Daoy (cell line): Measurements from ENCODE around the gene CDH16. TPM values are rescaled to one million over a fixed set of nuclear protein-coding genes. Genes with fewer than 3 reads are reported as not detected.

ENCODE experiments used
- DNase-seq: peaks from one replicate; pipeline ENCODE4 v3.0.0-alpha.2; 2015; ENCODE audit warnings: low read depth
- total RNA-seq: library from RNA; depleted of rRNA; stranded (reverse); fragments of >200 nt; shearing (Covaris generic); gene quantifications from 2 replicates; pipeline ENCODE4 v1.2.3, GENCODE V29; 2014

The CDH16 gene
- total RNA-seq, 1 experiment from 2014 or later = not detected

GRCh38 chr16:66911801-66912200, 6.9 kb downstream of the CDH16 start:
- DNase-seq = no peak

DNA sequence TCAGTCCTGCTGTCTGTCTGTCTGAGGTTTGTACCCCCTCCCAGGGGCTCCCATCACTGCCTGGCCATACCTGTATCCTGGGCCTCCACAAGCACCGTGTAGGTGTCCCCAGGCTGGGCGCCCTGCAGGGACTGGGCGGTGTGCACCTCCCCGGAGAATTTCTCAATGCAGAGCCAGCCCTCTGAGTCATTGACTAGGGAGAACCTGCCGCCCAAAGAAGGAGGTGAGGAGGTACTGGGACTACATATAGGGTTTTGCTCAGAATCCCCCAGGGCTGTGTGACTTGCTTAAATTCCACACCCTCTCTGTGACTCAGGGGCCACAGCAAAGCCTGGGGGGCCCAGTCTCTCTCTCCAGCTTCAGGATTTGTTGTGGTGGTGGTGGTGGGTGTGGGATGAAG, 7.6 kb downstream of the CDH16 start:
- no peak for DNase-seq

DNA sequence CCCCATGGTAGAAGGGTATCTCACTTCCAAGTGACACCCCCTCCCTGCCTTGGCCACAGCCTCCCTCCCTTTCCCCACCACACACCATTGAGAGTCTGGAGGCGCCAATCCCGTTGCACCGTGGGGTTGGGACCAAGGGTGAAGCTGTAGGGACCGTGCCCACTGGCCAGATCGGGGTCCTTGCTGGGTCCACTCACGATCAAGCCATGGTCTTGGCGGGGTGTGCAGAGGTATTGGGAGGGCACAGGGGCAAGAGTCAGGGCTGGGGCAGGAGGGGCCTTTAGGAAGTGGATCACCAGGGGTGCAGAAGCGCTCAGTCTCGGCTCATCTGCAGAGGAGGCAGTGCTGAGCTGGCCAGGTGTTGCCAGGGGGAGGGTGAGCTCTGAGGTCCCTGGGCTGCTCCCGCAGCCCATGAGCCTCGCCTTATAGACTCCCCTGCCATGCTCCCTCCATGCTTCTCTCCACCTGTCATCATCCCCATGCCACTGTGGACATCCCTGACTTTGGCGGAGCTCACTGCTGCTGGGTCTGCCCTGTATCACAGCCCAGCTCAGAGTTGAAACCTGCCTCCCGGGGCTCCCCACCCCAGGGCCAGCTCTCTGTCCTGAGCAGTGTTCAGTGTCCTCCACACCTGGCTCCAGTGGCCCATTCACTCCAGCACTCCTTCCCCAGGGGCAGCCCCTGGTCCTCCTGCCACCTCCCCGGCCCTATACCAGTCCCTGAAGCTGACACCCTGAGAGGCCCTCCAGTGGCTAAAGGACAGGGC, 8.3 kb downstream of the CDH16 start:
- no peak for DNase-seq

- DNase-seq = no peak
Observed at GRCh38 chr16:66908762-66909559, 9.7 kb downstream of the CDH16 start.

- DNase-seq = no peak
Observed at GRCh38 chr16:66908116-66908515, 10.6 kb downstream of the CDH16 start.

GRCh38 chr16:66906916-66907836, 11.5 kb downstream of the CDH16 start:
- DNase-seq = no peak

GRCh38 chr16:66905633-66906539, 12.8 kb downstream of the CDH16 start:
- DNase-seq = no peak

GRCh38 chr16:66904846-66905632, 13.6 kb downstream of the CDH16 start:
- DNase-seq = no peak

- DNase-seq = no peak
Observed at GRCh38 chr16:66904428-66904845, 14.2 kb downstream of the CDH16 start.

DNA sequence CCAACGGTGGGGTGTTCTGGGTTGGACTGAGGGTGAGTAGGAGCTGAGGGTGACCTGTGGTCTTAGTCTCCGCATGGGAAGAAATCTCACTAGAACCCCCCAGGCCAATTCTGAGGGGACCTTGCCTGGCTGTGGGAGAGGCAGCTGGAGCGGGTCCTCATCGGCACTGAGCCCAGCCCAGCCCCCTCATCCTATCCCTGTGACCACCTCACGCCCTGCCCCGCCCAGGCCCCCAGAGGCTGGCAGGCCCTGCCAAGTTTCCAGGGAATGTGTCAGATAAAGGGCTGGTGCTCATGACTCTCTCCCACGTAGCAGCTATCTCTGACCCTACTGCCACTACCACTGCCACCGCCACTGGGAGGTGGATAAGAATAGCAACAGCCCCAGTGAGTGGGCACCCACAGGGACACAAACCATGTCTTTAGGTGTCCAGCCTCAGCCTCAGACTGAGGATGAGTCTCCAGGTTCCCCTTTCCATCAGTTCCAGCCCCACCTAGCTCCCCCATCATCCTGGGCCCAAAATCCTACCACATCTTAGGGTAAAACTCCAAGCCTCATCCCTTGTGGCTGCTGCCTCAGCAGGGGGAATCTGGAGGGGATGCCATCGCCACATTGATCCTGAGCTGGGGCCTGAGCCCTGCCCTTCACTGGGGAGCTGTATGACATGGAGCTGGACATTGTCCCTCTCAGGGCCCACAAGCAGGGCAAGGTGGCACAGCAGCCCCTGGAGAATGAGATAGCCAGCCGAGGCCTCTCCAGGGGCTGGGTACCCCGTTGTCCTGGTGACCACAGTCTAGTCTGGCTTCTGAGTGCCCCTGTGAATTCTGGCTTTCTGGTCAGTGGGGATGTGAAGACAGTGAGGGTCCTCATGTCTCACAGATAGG, 14.9 kb downstream of the CDH16 start:
- no peak for DNase-seq

DNA sequence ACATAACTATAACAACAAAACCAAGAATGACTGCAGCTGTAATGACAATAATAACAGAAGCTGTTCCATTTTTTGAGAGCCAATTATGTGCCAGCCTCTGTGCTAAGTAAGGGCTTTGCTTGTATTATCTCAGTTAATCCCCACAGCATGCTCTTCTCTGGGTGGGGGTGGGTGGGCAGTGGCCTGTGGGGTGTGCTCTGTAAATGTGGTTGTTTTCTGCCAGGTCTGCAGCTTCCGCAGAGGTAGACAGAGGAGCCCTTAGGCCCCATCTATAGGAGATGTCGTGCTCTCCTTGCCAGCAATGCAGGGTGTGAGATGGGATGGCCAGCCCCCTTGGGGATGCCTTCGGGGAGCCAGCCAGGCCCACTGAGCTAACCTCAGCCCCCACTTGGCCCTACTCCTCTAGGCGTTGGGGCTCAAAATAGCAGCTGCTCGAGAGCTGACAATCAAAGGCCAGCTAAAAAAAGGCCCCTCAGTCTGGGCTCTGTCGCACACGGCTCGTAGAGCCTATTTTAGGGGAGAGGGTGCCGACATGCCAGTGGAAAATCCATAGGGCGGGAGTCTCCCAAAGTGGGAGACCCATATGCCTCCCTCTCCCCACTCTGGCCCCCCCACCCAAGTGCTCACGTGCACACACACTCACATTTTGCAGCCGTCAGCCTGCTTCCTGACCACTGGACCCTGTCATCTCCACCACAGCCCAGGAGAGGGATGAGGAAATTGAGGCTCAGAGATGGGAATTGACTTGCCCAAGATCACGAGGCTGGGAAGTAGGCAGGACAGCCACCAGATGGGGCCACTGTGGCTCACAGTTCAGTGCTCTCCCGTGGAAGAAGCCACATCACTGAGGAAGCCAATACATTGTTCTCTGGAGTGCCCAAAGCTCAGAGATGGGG, 15.8 kb downstream of the CDH16 start:
- DNase-seq = no peak

GRCh38 chr16:66901626-66902025, 17.1 kb downstream of the CDH16 start:
- no peak for DNase-seq

GRCh38 chr16:66900721-66901441, 17.8 kb downstream of the CDH16 start:
- no peak for DNase-seq

DNA sequence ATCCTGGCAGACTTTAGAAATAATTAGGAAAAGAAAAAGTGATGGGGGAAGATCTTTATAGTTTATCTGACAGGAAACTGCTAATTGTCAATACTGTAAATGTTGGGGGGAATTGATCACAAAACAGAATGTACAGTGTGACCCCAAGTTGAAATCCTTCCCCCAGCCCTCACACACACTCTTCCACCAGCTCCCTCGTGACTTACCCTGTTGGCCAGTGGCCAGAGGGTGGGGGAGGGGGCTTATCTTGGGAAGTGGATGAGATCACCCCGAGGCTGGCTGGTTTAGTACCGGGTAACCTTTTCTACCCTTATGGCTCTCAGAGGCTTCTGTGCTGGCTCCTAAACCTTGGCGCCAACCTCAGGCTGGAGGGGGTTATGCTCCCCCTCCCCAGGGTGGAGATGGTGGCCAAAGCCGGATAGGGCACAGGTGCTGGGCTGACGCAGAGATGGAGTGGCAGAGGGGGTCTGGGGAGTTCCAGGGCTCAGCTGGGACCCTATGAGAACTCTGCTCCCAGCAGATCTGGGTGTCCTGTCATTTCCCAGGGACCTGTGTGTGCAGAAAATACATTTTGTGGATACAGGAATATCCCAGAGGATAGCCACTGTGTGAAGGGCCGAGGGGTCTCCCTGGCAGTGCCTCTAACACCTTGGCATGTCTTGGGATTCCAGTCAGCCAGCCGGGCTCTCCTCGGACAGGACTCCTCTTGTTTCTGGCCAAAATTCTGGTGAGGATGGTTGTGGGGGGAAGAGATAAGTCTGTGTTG, 18.6 kb downstream of the CDH16 start:
- peak; percentile 87 for DNase-seq

- no peak for DNase-seq
Observed at GRCh38 chr16:66899310-66899944, 19.3 kb downstream of the CDH16 start.

DNA sequence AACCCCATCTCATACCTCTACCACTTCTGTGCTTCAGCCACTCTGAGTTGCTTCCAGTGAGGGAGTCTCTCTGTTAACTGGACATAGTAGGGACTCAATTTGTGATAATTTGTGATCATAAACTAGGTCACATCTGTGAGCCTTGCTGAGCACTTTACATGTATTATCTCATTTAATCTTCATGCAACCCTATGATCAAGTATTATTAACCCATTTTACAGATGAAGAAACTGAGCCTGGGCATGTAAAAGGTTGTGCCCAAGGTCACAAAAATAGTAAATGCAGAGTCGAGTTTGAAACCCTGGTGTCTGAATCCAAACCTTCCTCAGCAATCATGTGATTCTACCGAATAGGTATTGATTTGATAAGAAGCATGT, 19.8 kb downstream of the CDH16 start:
- no peak for DNase-seq
